WTC11 (cell line): Measurements from ENCODE around the gene BICC1. TPM values are rescaled to one million over a fixed set of nuclear protein-coding genes. Genes with fewer than 3 reads are reported as not detected.

Source experiments
- ATAC-seq: fragments of 200-7000 bp; cut with Tn5 transposase; 2 replicates; pipeline ENCODE4 v1.10.0; 2021; ENCODE audit warnings: mild to moderate bottlenecking, moderate library complexity
- CTCF ChIA-PET: fragments of 300-600 bp; sonication (Branson Sonifier 250); formaldehyde crosslinking; loops from one replicate; lab custom pipeline; 2021; ENCODE audit warnings: antibody characterized with exemption; lab: Charles Lee
- POLR2A ChIA-PET: fragments of 350-600 bp; sonication (Branson Sonifier 250); formaldehyde crosslinking; loops from one replicate; lab custom pipeline; 2021; ENCODE audit warnings: antibody characterized with exemption; lab: Charles Lee
- DNase-seq: peaks from one replicate; pipeline ENCODE4 v3.0.0; 2021; ENCODE audit warnings: low spot score
- H3K27ac Mint-ChIP-seq: 2 replicates; pipeline ENCODE4 v1.8.0; 2021; ENCODE audit warnings: mixed read lengths
- H3K27me3 Mint-ChIP-seq: 2 replicates; pipeline ENCODE4 v1.8.0; 2021; ENCODE audit warnings: low read depth, mild to moderate bottlenecking, moderate library complexity, mixed read lengths
- H3K36me3 Mint-ChIP-seq: 2 replicates; pipeline ENCODE4 v1.8.0; 2021; ENCODE audit warnings: mixed read lengths
- H3K4me1 Mint-ChIP-seq: 2 replicates; pipeline ENCODE4 v1.8.0; 2022; ENCODE audit warnings: mixed read lengths
- H3K4me3 Mint-ChIP-seq: 2 replicates; pipeline ENCODE4 v1.8.0; 2021; ENCODE audit warnings: mild to moderate bottlenecking, moderate library complexity, mixed read lengths
- H3K9me3 Mint-ChIP-seq: 2 replicates; pipeline ENCODE4 v1.8.0; 2021; ENCODE audit warnings: mixed read lengths
- AR ChIP-seq: fragments of 250-450 bp; sonication (Bioruptor Pico); IDR thresholded peaks from 2 replicates; pipeline ENCODE4 v1.9.0; 2021; ENCODE audit warnings: mild to moderate bottlenecking
- E2F5 ChIP-seq: sonication (generic); formaldehyde crosslinking; IDR thresholded peaks from 2 replicates; pipeline ENCODE4 v1.8.1; 2022; ENCODE audit warnings: mild to moderate bottlenecking, moderate library complexity, missing genetic modification reagents
- EMX1 ChIP-seq: fragments of 250-450 bp; sonication (Bioruptor Pico); IDR thresholded peaks from 2 replicates; pipeline ENCODE4 v1.8.0; 2021; ENCODE audit warnings: mild to moderate bottlenecking
- ERG ChIP-seq: fragments of 250-450 bp; sonication (Bioruptor Pico); IDR thresholded peaks from 2 replicates; pipeline ENCODE4 v1.8.0; 2021; ENCODE audit warnings: mild to moderate bottlenecking
- ESRRA ChIP-seq: sonication (generic); formaldehyde crosslinking; IDR thresholded peaks from 2 replicates; pipeline ENCODE4 v1.8.1; 2022; ENCODE audit warnings: mild to moderate bottlenecking, missing genetic modification reagents, borderline replicate concordance
- FOXJ3 ChIP-seq: sonication (generic); formaldehyde crosslinking; IDR thresholded peaks from 2 replicates; pipeline ENCODE4 v1.9.0; 2021; ENCODE audit warnings: missing genetic modification reagents, mild to moderate bottlenecking, borderline replicate concordance
- FOXP1 ChIP-seq: sonication (generic); formaldehyde crosslinking; IDR thresholded peaks from 2 replicates; pipeline ENCODE4 v1.8.0; 2022; ENCODE audit warnings: missing genetic modification reagents, mild to moderate bottlenecking, moderate library complexity, borderline replicate concordance
- GABPB1 ChIP-seq: sonication (generic); formaldehyde crosslinking; IDR thresholded peaks from 2 replicates; pipeline ENCODE4 v1.8.1; 2023; ENCODE audit warnings: mild to moderate bottlenecking, missing genetic modification reagents
- GTF2I ChIP-seq: fragments of 250-450 bp; sonication (Bioruptor Pico); conservative IDR thresholded peaks from 2 replicates; pipeline ENCODE4 v1.4.0; 2021; ENCODE audit warnings: mild to moderate bottlenecking
- IRF2 ChIP-seq: sonication (generic); formaldehyde crosslinking; IDR thresholded peaks from 2 replicates; pipeline ENCODE4 v1.8.0; 2022; ENCODE audit warnings: low read depth, missing genetic modification reagents, borderline replicate concordance
- KAT7 ChIP-seq: sonication (generic); formaldehyde crosslinking; IDR thresholded peaks from 2 replicates; pipeline ENCODE4 v1.8.1; 2023; ENCODE audit warnings: missing genetic modification reagents, mild to moderate bottlenecking, borderline replicate concordance
- SP1 ChIP-seq: sonication (generic); formaldehyde crosslinking; conservative IDR thresholded peaks from 2 replicates; pipeline ENCODE4 v1.8.1; 2022; ENCODE audit warnings: missing genetic modification reagents
- TEAD1 ChIP-seq: sonication (generic); formaldehyde crosslinking; IDR thresholded peaks from 2 replicates; pipeline ENCODE4 v1.8.0; 2022; ENCODE audit warnings: mild to moderate bottlenecking, missing genetic modification reagents
- TP53 ChIP-seq: sonication (generic); formaldehyde crosslinking; IDR thresholded peaks from 2 replicates; pipeline ENCODE4 v1.8.1; 2023; ENCODE audit warnings: mild to moderate bottlenecking, missing genetic modification reagents
- USF1 ChIP-seq: sonication (generic); formaldehyde crosslinking; IDR thresholded peaks from 2 replicates; pipeline ENCODE4 v1.8.0; 2022; ENCODE audit warnings: mild to moderate bottlenecking, missing genetic modification reagents
- ZBTB21 ChIP-seq: sonication (generic); formaldehyde crosslinking; IDR thresholded peaks from 2 replicates; pipeline ENCODE4 v1.8.1; 2023; ENCODE audit warnings: mild to moderate bottlenecking, missing genetic modification reagents, borderline replicate concordance
- ZNF317 ChIP-seq: sonication (generic); formaldehyde crosslinking; IDR thresholded peaks from 2 replicates; pipeline ENCODE4 v1.8.1; 2023; ENCODE audit warnings: low read depth, mild to moderate bottlenecking, moderate library complexity, missing genetic modification reagents, borderline replicate concordance
- ZNF396 ChIP-seq: fragments of 250-450 bp; sonication (Bioruptor Pico); IDR thresholded peaks from 2 replicates; pipeline ENCODE4 v1.8.0; 2021; ENCODE audit warnings: mild to moderate bottlenecking, moderate library complexity, borderline replicate concordance
- total RNA-seq: library from RNA; stranded (reverse); gene quantifications from 3 replicates; pipeline ENCODE4 v1.2.3, GENCODE V29; 2021
- TF ChIP-seq, protein P1 (sequence below): sonication (generic); formaldehyde crosslinking; IDR thresholded peaks from 2 replicates; pipeline ENCODE4 v1.8.1; 2023; ENCODE audit warnings: mild to moderate bottlenecking, missing genetic modification reagents, moderate library complexity

Gene BICC1
- total RNA-seq, 1 experiment from 2014 or later, result 0.61 TPM

DNA sequence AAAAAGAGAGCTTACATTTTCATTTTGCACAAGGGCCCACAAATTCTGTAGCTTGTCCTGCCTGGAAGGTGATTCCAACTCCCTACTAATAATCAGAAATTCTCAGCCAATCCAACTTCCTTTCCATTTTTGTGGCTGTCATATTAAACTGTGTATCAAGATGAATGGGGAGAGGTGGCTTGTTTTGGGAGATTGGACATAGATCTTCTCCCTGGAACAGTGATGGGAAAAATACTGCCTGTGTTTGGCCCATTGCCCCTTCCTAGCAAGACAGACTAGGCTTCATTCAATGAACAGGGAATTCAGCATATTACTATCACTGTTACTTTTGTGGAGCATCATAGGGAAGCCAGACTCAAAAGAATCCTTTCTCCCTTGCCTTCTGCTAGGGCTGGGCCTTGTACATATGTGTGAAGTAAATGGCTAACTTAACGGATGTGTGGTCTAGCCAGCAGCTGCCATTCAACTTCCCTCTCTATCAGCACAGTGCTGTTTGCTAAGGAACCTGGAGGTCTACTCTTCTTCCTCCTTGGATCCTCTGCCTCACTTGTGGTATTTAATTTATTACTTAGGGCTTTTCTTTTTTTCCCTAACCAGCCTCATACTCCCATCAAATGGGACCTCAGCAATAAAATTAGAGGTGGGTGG is 326.0 kb downstream of the BICC1 start (continued):
- TF ChIP-seq EMX1 (CRISPR knock-in tag) (no peak), ZBTB21 (no peak)

DNA sequence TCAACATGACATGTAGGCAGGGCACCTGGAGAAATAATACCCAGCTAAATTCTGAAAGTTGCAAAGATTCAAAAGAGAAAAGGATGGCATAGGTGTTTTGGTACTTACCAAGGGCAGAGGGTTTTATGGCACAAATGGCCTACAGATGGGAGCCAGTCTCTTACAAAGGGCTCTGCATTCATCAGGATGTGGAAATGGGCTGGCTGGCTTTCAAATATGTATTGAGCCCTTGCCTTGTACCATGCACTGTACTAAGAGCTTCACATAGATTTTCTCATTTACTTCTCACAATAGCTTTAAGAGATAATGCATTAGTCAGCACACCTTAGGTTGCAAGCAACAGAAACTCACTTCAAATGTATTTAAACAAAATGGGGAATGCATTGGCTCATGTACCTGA is 327.1 kb downstream of the BICC1 start:
- POLR2A ChIA-PET, result no interaction called here
- DNase-seq (no peak), ATAC-seq (no peak)

GRCh38 chr10:58840840-58841435 is 328.3 kb downstream of the BICC1 start:
- peaks cover 5% of the 10 kb centered on the region for H3K9me3 Mint-ChIP-seq
- ChIA-PET POLR2A (no interaction called here), CTCF (no interaction called here)
- DNase-seq, result no peak
- H3K36me3 Mint-ChIP-seq, result no peaks in the 10 kb centered on the region
- no peak for ATAC-seq
- peaks cover 11% of the 10 kb centered on the region for H3K4me1 Mint-ChIP-seq
- no peak overlapping the region for H3K27ac Mint-ChIP-seq
- no peak overlapping the region for H3K4me3 Mint-ChIP-seq
- TF ChIP-seq FOXP1 (CRISPR knock-in tag) (no peak), ERG (CRISPR knock-in tag) (no peak), GTF2I (CRISPR knock-in tag) (no peak), KAT7 (CRISPR knock-in tag) (no peak), ZNF317 (CRISPR knock-in tag) (no peak), TEAD1 (CRISPR knock-in tag) (no peak), TP53 (CRISPR knock-in tag) (no peak), IRF2 (no peak), SP1 (no peak), ESRRA (no peak), USF1 (CRISPR knock-in tag) (no peak), E2F5 (CRISPR knock-in tag) (no peak), ZNF396 (CRISPR knock-in tag) (no peak)
- TF ChIP-seq, protein P1, sequence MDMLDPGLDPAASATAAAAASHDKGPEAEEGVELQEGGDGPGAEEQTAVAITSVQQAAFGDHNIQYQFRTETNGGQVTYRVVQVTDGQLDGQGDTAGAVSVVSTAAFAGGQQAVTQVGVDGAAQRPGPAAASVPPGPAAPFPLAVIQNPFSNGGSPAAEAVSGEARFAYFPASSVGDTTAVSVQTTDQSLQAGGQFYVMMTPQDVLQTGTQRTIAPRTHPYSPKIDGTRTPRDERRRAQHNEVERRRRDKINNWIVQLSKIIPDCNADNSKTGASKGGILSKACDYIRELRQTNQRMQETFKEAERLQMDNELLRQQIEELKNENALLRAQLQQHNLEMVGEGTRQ (CRISPR knock-in tag), result no peak
- no peaks in the 10 kb centered on the region for H3K27me3 Mint-ChIP-seq

More for the DNA sequence above, 327.1 kb downstream of the BICC1 start:
- peaks cover 11% of the 10 kb centered on the region for H3K4me1 Mint-ChIP-seq
- peaks cover 6% of the 10 kb centered on the region for H3K9me3 Mint-ChIP-seq
- TF ChIP-seq AR (CRISPR knock-in tag) (no peak), FOXJ3 (no peak), GABPB1 (CRISPR knock-in tag) (no peak)
- H3K4me3 Mint-ChIP-seq, result no peak overlapping the region
- CTCF ChIA-PET, result no interaction called here
- H3K27me3 Mint-ChIP-seq, result no peaks in the 10 kb centered on the region
- H3K36me3 Mint-ChIP-seq, result no peaks in the 10 kb centered on the region
- H3K27ac Mint-ChIP-seq, result no peak overlapping the region
